ENCODE data around the gene MERTK. TPM values are rescaled to one million over a fixed set of nuclear protein-coding genes. Genes with fewer than 3 reads are reported as not detected.

MERTK gene
- total RNA-seq, 2 experiments from 2014 or later: 0.08 to 0.19 TPM

DNA sequence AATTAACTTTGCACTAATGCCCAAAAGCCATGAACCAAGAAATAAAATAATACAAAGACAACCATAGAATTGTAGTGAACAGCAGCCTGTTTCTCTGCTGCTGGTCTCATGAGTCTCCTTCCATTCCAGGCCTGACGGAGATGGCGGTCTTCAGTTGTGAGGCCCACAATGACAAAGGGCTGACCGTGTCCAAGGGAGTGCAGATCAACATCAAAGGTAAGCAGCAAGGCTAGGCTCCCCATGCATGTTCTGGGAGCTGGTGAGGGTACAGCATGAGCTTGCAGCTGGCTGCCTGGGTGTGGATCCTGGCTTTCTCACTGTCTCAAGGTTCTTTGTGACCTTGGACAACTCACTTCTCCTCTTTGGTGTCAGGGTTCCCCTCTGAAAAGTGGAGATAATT lies 66.7 kb downstream of the MERTK start:
- Histone ChIP-seq H3K4me3 (ENCODE audit: low read length) (no peak overlapping the region), H3K27me3 (ENCODE audit: control insufficient read depth in 1 of 2, insufficient read depth in 2 of 2, low read length in 2 of 2) (no peaks in the 10 kb centered on the region), H3K9me3 (ENCODE audit: control insufficient read depth in 1 of 2, insufficient read depth in 1 of 2, low read length in 2 of 2) (no peaks in the 10 kb centered on the region), H3K4me1 (ENCODE audit: insufficient read depth, low read length) (no peaks in the 10 kb centered on the region), H3K36me3 (ENCODE audit: insufficient read depth, low read length) (no peaks in the 10 kb centered on the region), H3K27ac (ENCODE audit: low read depth in 1 of 2, low read length in 2 of 2) (no peak overlapping the region)
- DNase-seq (no peak), ATAC-seq (ENCODE audit: poor library complexity) (no peak)
- Mint-ChIP-seq H3K4me1 (ENCODE audit: low read depth) (no peaks in the 10 kb centered on the region), H3K36me3 (ENCODE audit: low read depth) (no peaks in the 10 kb centered on the region), H3K9me3 (no peaks in the 10 kb centered on the region), H3K4me3 (no peak overlapping the region), H3K27ac (no peak overlapping the region), H3K27me3 (no peaks in the 10 kb centered on the region)
- POLR2A ChIA-PET: no interaction called here
- TF ChIP-seq, protein P1, sequence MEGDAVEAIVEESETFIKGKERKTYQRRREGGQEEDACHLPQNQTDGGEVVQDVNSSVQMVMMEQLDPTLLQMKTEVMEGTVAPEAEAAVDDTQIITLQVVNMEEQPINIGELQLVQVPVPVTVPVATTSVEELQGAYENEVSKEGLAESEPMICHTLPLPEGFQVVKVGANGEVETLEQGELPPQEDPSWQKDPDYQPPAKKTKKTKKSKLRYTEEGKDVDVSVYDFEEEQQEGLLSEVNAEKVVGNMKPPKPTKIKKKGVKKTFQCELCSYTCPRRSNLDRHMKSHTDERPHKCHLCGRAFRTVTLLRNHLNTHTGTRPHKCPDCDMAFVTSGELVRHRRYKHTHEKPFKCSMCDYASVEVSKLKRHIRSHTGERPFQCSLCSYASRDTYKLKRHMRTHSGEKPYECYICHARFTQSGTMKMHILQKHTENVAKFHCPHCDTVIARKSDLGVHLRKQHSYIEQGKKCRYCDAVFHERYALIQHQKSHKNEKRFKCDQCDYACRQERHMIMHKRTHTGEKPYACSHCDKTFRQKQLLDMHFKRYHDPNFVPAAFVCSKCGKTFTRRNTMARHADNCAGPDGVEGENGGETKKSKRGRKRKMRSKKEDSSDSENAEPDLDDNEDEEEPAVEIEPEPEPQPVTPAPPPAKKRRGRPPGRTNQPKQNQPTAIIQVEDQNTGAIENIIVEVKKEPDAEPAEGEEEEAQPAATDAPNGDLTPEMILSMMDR (IDR thresholded peaks at IDR 0.05): no peak
- intact Hi-C loops (cut with DNase I, micrococcal nuclease): no loop called here
- CTCF ChIA-PET: no interaction called here

DNA sequence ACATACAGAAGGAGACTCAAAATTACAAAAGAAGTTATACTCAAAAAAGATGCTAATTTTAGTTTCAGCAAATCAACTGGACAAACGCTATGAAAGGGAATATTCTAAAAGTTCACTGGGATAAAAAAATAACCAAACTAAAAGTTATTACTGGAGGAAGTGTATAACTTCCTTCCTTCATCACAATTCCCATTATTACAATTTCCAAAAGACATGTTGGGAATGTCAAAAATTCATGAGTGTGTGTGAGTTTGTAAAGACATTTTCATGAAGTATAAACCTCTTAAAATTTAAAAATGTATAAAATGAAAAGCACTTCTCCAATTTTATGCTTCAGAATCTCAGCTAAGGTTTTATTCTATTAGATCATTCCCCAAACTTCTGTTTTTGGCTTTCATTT lies 67.8 kb downstream of the MERTK start:
- H3K27me3 ChIP-seq (ENCODE audit: control insufficient read depth in 1 of 2, insufficient read depth in 2 of 2, low read length in 2 of 2): no peaks in the 10 kb centered on the region
- POLR2A ChIA-PET: no interaction called here
- TF ChIP-seq, protein P1 (IDR thresholded peaks at IDR 0.05): no peak
- DNase-seq (no peak), ATAC-seq (ENCODE audit: poor library complexity) (no peak)
- H3K9me3 ChIP-seq (ENCODE audit: control insufficient read depth in 1 of 2, insufficient read depth in 1 of 2, low read length in 2 of 2): no peaks in the 10 kb centered on the region
- CTCF ChIA-PET: no interaction called here
- Mint-ChIP-seq H3K36me3 (ENCODE audit: low read depth) (no peaks in the 10 kb centered on the region), H3K4me1 (ENCODE audit: low read depth) (no peaks in the 10 kb centered on the region), H3K27me3 (no peaks in the 10 kb centered on the region), H3K4me3 (no peak overlapping the region), H3K27ac (no peak overlapping the region), H3K9me3 (no peaks in the 10 kb centered on the region)
- H3K27ac ChIP-seq (ENCODE audit: low read depth in 1 of 2, low read length in 2 of 2): no peak overlapping the region
- no peak overlapping the region for H3K4me3 ChIP-seq (ENCODE audit: low read length)
- no peaks in the 10 kb centered on the region for H3K36me3 ChIP-seq (ENCODE audit: insufficient read depth, low read length)
- intact Hi-C loops (cut with DNase I, micrococcal nuclease): no loop called here
- no peaks in the 10 kb centered on the region for H3K4me1 ChIP-seq (ENCODE audit: insufficient read depth, low read length)

DNA sequence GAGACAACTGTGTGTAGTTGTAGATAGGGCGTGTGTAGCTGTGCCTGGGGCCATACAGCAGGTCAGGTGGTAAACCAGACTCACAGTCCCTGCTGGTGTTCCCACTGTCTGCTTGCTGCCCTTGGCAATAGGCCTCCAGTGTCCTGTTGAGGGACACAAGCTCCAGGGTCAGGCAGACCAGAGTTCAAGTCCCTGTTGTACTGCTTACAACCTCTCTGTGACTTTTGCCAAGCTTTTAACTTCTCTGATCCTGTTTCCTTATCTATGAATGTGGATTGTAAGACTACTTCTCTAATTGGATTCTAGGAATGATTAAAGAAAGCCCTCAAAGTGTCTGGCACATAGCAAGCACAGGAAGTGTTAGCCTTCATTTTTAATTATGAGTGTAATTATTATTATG lies 68.6 kb downstream of the MERTK start:
- Histone ChIP-seq H3K27ac (ENCODE audit: low read depth in 1 of 2, low read length in 2 of 2) (no peak overlapping the region), H3K27me3 (ENCODE audit: control insufficient read depth in 1 of 2, insufficient read depth in 2 of 2, low read length in 2 of 2) (no peaks in the 10 kb centered on the region), H3K4me1 (ENCODE audit: insufficient read depth, low read length) (no peaks in the 10 kb centered on the region), H3K4me3 (ENCODE audit: low read length) (no peak overlapping the region), H3K9me3 (ENCODE audit: control insufficient read depth in 1 of 2, insufficient read depth in 1 of 2, low read length in 2 of 2) (no peaks in the 10 kb centered on the region), H3K36me3 (ENCODE audit: insufficient read depth, low read length) (no peaks in the 10 kb centered on the region)
- ATAC-seq (ENCODE audit: poor library complexity) (no peak), DNase-seq (no peak)
- intact Hi-C loops (cut with DNase I, micrococcal nuclease): no loop called here
- TF ChIP-seq, protein P1 (IDR thresholded peaks at IDR 0.05): no peak
- Mint-ChIP-seq H3K9me3 (no peaks in the 10 kb centered on the region), H3K4me3 (no peak overlapping the region), H3K36me3 (ENCODE audit: low read depth) (no peaks in the 10 kb centered on the region), H3K4me1 (ENCODE audit: low read depth) (no peaks in the 10 kb centered on the region), H3K27ac (no peak overlapping the region), H3K27me3 (no peaks in the 10 kb centered on the region)
- ChIA-PET CTCF (no interaction called here), POLR2A (no interaction called here)

Data from CD4-positive, alpha-beta T cell (primary cell).